Measurements from ENCODE around the gene RTP5. TPM values are rescaled to one million over a fixed set of nuclear protein-coding genes. Genes with fewer than 3 reads are reported as not detected.

RTP5 gene
- total and polyA plus RNA-seq, 2 donors (not counting 1 experiment from before 2014, with no cell fraction given) = not detected

DNA sequence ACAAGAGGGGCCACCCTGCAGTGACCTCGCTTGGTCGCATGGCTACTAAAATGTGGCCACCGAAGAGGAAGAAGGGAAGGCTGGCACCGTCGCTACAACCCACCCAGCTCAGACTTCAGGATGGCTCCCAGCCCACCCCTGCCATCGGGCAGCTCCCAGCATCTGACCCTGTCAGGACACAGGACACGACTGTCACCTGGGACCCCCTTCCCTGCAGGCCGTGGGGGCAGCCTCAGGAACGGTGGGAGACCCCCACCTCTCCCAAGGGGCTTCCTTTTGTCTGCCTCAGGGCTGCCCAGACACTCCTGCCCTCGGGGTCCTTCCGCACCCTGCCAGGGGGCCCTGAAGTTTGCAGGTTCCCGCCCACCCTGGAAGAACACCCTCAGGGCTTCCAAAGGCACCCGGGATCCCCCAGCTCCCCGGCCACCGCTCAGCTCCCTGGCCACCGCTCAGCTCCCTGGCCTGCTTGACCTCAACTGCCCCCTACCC is 7.7 kb downstream of the RTP5 start:
- Histone ChIP-seq H3K9me3 (ENCODE audit: control extremely low read depth in 1 of 3, control insufficient read depth in 2 of 3, insufficient read depth in 1 of 3, low read length in 2 of 3) (peaks cover 0 to 12% (median 0%) of the 10 kb centered on the region in 3 donors), H3K27ac (ENCODE audit: low read length in 2 of 2) (no peak overlapping the region), H3K4me3 (ENCODE audit: control extremely low read depth in 1 of 5, extremely low read depth in 1 of 5, insufficient read depth in 1 of 5, low read depth in 2 of 5, low read length in 4 of 5) (no peak overlapping the region), H3K9ac (ENCODE audit: low read length) (no peak overlapping the region), H3K4me1 (ENCODE audit: control insufficient read depth in 2 of 2, insufficient read depth in 2 of 2, low read length in 2 of 2) (peaks cover 8 to 23% of the 10 kb centered on the region in 2 donors), H2AFZ (ENCODE audit: insufficient read depth, low read depth, low read length, poor library complexity, severe bottlenecking) (no peak overlapping the region), H4K20me1 (ENCODE audit: control insufficient read depth, insufficient read depth, low read length, poor library complexity, severe bottlenecking) (no peaks in the 10 kb centered on the region), H3K4me2 (replicated peaks; ENCODE audit: low read depth, low read length, poor library complexity, severe bottlenecking) (no peak overlapping the region), H3K27me3 (replicated peaks in 1 of 4; ENCODE audit: control extremely low read depth in 1 of 4, control insufficient read depth in 3 of 4, insufficient read depth in 4 of 4, low read length in 3 of 4) (peaks cover 0 to 2% (median 0%) of the 10 kb centered on the region in 4 experiments), H3K79me2 (ENCODE audit: control insufficient read depth, insufficient read depth, low read length) (no peaks in the 10 kb centered on the region), H3K36me3 (replicated peaks in 1 of 2; ENCODE audit: control extremely low read depth in 1 of 2, control insufficient read depth in 1 of 2, extremely low read depth in 1 of 2, insufficient read depth in 2 of 2, low read length in 1 of 2) (no peaks in the 10 kb centered on the region)
- intact Hi-C loops (cut with micrococcal nuclease) = loop anchor here (2.0 kb wide), 1 partner anchor 1026 kb away; no protein-coding TSS in a partner anchor
- H3K4me1 Mint-ChIP-seq = peaks cover 22% of the 10 kb centered on the region
- TF ChIP-seq, protein P1, sequence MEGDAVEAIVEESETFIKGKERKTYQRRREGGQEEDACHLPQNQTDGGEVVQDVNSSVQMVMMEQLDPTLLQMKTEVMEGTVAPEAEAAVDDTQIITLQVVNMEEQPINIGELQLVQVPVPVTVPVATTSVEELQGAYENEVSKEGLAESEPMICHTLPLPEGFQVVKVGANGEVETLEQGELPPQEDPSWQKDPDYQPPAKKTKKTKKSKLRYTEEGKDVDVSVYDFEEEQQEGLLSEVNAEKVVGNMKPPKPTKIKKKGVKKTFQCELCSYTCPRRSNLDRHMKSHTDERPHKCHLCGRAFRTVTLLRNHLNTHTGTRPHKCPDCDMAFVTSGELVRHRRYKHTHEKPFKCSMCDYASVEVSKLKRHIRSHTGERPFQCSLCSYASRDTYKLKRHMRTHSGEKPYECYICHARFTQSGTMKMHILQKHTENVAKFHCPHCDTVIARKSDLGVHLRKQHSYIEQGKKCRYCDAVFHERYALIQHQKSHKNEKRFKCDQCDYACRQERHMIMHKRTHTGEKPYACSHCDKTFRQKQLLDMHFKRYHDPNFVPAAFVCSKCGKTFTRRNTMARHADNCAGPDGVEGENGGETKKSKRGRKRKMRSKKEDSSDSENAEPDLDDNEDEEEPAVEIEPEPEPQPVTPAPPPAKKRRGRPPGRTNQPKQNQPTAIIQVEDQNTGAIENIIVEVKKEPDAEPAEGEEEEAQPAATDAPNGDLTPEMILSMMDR (IDR thresholded peaks at IDR 0.05) = no peak
- TF ChIP-seq EZH2 (IDR thresholded peaks at IDR 0.05; ENCODE audit: borderline replicate concordance, insufficient read depth, low read depth, low read length, poor library complexity, severe bottlenecking) = no peak
- H3K4me3 Mint-ChIP-seq = no peak overlapping the region
- no peak for ATAC-seq (ENCODE audit: low read depth)
- POLR2A ChIA-PET = no interaction called here
- H3K27ac Mint-ChIP-seq = no peak overlapping the region
- H3K27me3 Mint-ChIP-seq = no peaks in the 10 kb centered on the region
- no peak for DNase-seq
- no peaks in the 10 kb centered on the region for H3K9me3 Mint-ChIP-seq (ENCODE audit: insufficient read depth)
- CTCF ChIA-PET = interaction anchor here (1.3 to 1.8 kb wide), 3 partner anchors 18 to 218 kb away, joined by 4 to 5 read pairs (median 5); no protein-coding TSS in a partner anchor
- WGBS (ENCODE audit: insufficient coverage) = 80% methylated on average over 11 of the region's 16 CpGs

Measured in B cell (primary cell).